Fibroblast of skin of back (primary cell): ENCODE data around the gene OPRD1.
"Not testable (repeated sequence)": the region's sequence is repeated elsewhere in the genome, so short reads cannot be mapped to it uniquely, and the experiment has no call there.

Experiments
- DNase-seq: peaks from one replicate; pipeline ENCODE4 v3.0.0-alpha.2; 2013

OPRD1 gene

GRCh38 chr1:28801461-28801860 lies 10.5 kb upstream of the OPRD1 start:
- DNase-seq, result no peak

DNA sequence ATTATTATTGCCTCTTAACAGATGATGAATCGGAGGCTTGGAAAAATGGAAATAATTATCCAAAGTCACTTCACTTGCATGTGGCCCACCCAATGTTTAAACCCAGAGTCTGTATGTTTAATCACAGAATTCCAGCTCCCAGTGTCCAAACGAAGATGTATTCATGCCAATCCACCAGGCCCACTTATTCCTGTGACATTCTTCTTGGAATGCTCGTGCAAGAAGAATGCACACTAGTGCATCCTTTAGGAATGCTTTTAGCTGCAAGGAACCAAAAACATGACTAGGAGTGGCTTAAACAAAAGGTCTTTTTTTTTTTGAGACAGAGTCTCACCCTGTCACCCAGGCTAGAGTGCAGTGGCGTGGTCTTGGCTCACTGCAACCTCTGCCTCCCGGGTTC lies 8.9 kb upstream of the OPRD1 start:
- DNase-seq, result peak; percentile 63

- no peak for DNase-seq
Observed at GRCh38 chr1:28803662-28804061, 8.3 kb upstream of the OPRD1 start.

- no peak for DNase-seq
Observed at GRCh38 chr1:28804071-28804470, 7.9 kb upstream of the OPRD1 start.

- no peak for DNase-seq
Observed at GRCh38 chr1:28807046-28807445, 4.9 kb upstream of the OPRD1 start.

DNA sequence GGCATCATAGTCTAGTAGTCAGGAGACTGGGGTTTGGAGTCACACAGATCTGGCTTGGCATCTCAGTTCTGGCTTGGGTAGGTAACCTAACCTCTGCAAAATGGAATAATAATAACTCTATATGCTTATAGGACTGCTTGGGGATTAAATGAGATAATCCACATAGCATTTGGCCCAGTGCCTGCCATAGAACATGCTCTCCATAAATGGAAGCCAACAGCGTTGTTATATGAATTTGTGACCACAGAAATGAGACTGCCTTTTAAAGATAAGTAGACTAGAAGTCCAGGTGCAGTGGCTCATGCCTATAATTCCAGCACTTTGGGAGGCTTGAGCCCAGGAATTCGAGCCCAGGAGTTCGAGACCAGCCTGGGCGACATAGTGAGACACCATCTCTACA lies 4.0 kb upstream of the OPRD1 start:
- no peak for DNase-seq

- no peak for DNase-seq
Observed at GRCh38 chr1:28811369-28811765, 603 bp upstream of the OPRD1 start.

- DNase-seq, result no peak
Observed at GRCh38 chr1:28812669-28813468, 899 bp downstream of the OPRD1 start.

GRCh38 chr1:28813931-28814465 lies 2.0 kb downstream of the OPRD1 start:
- no peak for DNase-seq

- no peak for DNase-seq
Observed at GRCh38 chr1:28815533-28816185, 3.7 kb downstream of the OPRD1 start.

- no peak for DNase-seq
Observed at GRCh38 chr1:28817133-28817532, 5.2 kb downstream of the OPRD1 start.

DNA sequence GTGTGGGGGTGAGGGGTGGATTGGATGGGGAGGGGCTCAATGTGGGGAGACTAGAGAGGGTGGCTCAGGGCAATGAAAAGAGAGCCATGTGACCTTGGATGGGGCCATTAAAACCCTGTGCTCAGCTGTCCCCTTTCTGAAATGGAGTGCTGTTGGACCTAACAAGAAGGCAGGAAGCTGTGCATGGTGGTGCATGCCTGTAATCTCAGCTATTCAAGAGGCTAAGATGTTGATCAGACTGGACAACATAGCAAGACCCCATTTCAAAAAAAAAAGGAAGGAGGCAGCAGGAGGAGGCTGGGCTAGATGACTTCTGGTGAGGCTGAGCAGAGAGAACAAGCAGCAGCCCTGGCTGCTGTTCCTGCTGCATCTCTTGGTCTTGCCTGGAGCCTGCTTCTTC lies 7.0 kb downstream of the OPRD1 start:
- DNase-seq, result no peak

DNA sequence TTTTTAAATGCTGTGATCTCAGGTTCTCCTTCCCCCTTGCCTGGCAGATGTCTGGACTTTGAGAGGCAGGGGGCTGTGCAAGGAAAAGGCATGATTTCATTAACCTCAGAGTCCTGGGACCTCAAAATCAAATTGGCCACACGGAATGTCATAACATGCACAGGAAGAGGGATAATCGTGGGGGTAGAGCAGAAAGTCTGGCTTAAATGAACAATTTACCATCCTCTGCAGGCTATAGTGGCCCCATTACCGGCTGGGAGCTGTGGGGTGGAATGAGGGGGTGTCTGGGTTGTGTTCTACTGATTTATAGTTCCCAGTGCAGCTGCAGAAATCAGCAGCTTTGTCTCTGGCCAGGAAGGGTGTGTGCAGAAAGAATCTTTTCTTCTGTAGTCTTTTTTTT lies 10.8 kb downstream of the OPRD1 start:
- no peak for DNase-seq

DNA sequence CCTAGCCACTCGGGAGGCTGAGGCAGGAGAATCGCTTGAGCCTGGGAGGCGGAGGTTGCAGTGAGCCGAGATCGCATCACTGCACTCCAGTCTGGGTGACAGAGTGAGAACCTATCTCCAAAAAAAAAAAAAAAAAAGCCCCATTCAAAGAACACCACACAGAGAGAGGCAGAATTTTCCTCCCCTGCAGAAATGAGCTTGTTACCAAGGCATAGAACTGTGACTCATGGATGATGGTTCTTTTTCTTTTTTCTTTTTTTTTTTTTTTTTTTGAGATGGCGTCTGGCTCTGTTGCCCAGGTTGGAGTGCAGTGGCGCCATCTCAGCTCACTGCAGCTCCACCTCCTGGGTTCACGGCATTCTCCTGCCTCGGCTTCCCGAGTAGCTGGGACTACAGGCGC lies 12.1 kb downstream of the OPRD1 start:
- DNase-seq, result not testable (repeated sequence)

- DNase-seq, result not testable (repeated sequence)
Observed at GRCh38 chr1:28828227-28828858, 16.4 kb downstream of the OPRD1 start.

DNA sequence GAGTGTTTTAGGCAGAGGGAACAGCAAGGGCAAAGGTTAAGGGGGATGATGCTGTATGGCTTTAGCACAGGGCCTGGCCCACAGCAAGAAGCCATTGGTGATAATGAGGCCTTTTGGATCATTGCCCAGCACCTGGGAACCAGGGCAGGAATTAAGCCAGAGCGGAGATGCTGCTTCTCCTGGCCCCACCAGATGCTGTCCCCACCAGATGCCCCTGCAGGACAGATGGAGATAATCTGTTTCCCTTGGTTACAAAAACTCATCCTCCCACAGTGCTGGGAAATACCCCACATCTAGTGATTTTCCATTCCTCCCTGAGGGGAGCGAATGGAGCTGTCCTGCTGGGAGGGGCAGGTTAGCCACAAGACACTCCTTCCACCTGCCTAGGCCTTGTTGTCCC lies 18.8 kb downstream of the OPRD1 start:
- no peak for DNase-seq

DNA sequence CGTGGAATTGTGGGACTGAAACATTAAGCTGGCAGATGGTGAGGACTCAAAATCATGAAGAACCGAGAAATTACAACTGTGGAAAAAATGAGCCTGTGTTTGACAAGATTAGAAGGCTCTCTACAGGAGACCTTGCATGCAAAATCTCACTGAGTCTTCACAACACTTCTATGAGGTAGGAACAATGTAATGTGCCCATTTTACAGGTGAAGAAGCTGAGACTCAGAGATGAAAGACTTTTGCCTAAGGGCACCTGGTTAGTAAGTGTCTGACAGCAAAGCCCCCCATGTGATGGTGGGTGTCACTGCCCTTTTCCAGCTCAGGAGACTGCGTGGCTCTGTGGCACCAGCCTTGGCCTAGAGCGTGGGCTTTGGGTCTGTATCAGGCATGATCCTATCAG lies 21.0 kb downstream of the OPRD1 start:
- DNase-seq, result no peak

DNA sequence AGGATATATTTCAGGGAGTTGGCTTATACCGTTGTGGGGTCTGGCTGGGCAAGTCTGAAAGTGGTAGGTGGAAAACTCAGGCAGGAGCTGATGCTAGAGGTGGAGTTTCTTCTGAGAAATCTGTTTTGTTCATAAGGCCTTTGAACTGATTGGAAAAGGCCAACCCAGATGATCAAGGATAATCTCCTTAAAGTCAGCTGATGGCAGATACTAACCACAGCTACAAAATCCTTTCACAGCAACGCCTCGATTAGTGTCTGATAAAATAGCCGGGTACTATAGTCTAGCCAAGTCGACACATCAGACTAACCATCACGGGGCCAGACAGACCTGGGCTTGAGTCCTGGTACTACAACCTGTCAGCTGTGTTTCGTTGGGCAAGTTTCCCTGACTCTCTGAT lies 21.4 kb downstream of the OPRD1 start:
- DNase-seq, result no peak

- no peak for DNase-seq
Observed at GRCh38 chr1:28835237-28835650, 23.3 kb downstream of the OPRD1 start.

GRCh38 chr1:28836421-28836956 lies 24.5 kb downstream of the OPRD1 start:
- DNase-seq, result no peak

- no peak for DNase-seq
Observed at GRCh38 chr1:28840928-28841544, 29.1 kb downstream of the OPRD1 start.

GRCh38 chr1:28845786-28846543 lies 34.0 kb downstream of the OPRD1 start:
- DNase-seq, result no peak
